M059J (cell line): Measurements from ENCODE around the gene SPTB. TPM values are rescaled to one million over a fixed set of nuclear protein-coding genes. Genes with fewer than 3 reads are reported as not detected.

Experiments
- DNase-seq: peaks from one replicate; pipeline ENCODE4 v3.0.0-alpha.2; 2012; ENCODE audit warnings: low read depth
- total RNA-seq: library from RNA; depleted of rRNA; stranded (reverse); fragments of >200 nt; shearing (Covaris generic); gene quantifications from 2 replicates; pipeline ENCODE4 v1.2.3, GENCODE V29; 2014

Gene SPTB
- total RNA-seq, 1 experiment from 2014 or later = 1.5 TPM

- no peak for DNase-seq
Observed at GRCh38 chr14:64711039-64711438, 168.7 kb downstream of the SPTB start.

- DNase-seq = no peak
Observed at GRCh38 chr14:64709126-64709525, 170.6 kb downstream of the SPTB start.

GRCh38 chr14:64708148-64709004 is 171.3 kb downstream of the SPTB start:
- DNase-seq = peak; percentile 60

GRCh38 chr14:64707661-64708060 is 172.0 kb downstream of the SPTB start:
- DNase-seq = peak; percentile 87

GRCh38 chr14:64706593-64707193 is 173.0 kb downstream of the SPTB start:
- DNase-seq = no peak

DNA sequence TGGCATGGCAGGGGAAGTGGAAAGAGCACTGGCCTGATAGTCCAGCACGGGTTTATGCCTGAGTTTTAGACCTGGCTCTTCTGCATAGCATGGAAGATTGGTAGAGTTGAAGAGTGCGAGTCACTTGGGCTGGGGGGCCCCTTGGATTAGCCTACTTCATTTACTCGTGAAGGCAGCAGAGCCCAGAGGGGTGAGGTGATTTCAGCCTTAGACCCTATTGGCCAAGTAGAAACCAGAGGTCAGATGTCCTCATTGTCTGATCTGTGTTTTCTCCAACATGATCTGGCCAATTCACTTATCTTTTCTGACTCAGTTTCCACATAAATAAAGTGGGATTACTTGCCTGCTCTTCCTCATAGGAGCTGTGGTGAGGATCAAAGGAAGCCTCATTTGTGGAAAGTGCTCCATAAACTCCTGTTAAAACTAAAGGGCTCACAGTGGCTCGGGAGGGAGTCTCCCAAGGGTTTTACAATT is 173.6 kb downstream of the SPTB start:
- DNase-seq = no peak

- no peak for DNase-seq
Observed at GRCh38 chr14:64705381-64706118, 174.2 kb downstream of the SPTB start.

- DNase-seq = no peak
Observed at GRCh38 chr14:64704743-64705380, 174.8 kb downstream of the SPTB start.

DNA sequence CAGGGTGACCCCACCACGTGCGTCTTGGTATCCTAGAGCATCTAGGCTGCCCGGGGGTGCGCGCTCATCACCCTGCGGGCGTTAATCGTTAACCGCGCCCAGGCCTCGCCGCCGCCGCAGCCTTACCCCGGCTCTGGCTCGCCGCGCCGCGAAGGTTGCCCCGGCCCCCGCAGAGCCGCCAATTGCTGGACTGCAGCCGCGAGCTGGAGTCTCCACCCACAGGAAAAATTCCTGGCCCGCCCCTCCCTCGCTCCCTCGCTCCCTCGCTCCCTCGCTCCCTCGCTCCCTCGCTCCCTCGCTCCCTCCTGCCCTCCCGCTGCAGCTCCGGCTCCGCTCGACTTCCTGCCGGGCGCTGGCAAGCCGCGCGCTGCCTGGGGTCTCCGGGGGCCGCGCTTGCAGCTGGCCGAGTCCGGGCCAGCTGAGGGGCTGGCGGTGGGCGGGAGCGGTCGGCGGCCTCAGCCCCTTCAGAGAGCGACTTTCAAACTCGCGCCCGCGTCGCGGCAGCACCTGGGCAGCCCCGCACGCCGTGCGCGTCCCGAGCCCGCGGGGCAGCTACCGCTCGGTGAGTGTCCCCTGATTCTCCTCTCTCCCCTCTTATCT is 175.5 kb downstream of the SPTB start, which contains the start of gene PLEKHG3:
Gene PLEKHG3, plus strand, starts transcription at position 282 of the 600 bp plus-strand sequence. CDS start 23,208 bp downstream, outside the sequence.
- peak; percentile 68 for DNase-seq

DNA sequence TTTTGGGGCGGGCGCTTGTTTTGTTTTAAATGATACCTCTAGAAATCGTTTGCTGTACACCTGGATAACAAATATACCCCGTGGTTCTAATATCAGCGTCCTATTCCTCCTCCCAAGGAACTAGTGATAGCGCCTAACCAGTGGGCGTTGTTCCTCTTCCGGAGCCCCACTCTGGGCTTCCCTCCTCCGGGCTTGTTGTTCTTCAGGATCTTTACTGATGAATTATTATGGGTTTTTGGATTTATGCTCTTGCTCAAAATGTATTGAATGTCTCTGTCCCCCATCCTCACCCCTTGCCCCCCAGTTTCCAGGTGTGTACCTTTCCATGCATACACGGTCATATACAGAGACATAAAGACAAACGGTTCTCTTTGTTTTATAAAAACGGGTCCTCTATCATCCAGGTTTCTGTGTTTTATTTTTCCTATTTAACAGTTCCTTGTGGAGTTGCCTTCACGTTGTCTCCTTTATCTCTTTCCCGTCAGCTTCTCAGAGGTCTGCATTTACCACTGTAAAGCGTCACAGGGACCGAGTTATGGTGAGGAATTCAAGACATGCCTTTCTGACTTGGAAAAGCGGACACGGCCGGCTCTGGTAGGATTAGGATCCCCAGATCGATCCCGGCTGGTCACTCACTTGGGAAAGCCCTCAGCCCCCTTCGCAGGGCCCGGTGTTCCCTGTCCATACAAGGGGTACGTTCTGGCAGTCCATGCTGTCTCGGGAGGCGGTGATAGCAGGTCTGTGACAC is 176.1 kb downstream of the SPTB start:
- no peak for DNase-seq

- DNase-seq = no peak
Observed at GRCh38 chr14:64702493-64703394, 177.0 kb downstream of the SPTB start.

- DNase-seq = no peak
Observed at GRCh38 chr14:64701660-64702059, 178.0 kb downstream of the SPTB start.

DNA sequence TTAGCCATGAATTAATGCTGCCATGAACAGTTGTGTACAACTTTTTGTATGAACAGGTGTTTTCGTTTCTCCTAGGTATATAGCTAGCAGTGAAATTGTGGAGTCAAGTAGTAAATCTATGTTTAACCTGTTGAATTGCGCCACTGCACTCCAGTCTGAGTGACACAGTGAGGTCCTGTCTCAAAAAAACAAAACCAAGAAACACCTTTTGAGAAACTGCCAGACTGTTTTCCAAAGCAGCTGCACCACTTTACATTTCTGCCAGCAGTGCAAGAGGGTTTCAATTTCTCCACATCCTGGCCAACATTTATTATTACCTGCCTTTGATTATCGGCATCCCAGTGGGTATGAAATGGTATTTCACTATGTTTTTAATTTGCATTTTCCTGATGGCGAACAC is 178.8 kb downstream of the SPTB start:
- no peak for DNase-seq

- no peak for DNase-seq
Observed at GRCh38 chr14:64700290-64700689, 179.4 kb downstream of the SPTB start.

- no peak for DNase-seq
Observed at GRCh38 chr14:64698903-64699302, 180.8 kb downstream of the SPTB start.

GRCh38 chr14:64696355-64696857 is 183.3 kb downstream of the SPTB start:
- no peak for DNase-seq
